Activated B cell treated with CpG ODN at 0.5 μM for 24 hours (primary cell): ENCODE results near the gene PIP4K2C. TPM values are rescaled to one million over a fixed set of nuclear protein-coding genes. Genes with fewer than 3 reads are reported as not detected.
"Not testable (repeated sequence)": the region's sequence is repeated elsewhere in the genome, so short reads cannot be mapped to it uniquely, and the experiment has no call there.

Source experiments
- ATAC-seq: fragments of 200-7000 bp; cut with Tn5 transposase; one replicate; pipeline ENCODE4 v1.10.0; 2021; ENCODE audit warnings: low read depth, mild to moderate bottlenecking, moderate library complexity
- CTCF ChIA-PET: fragments of 350-600 bp; sonication (Branson Sonifier 250); formaldehyde crosslinking; loops from one replicate; lab custom pipeline; 2021; ENCODE audit warnings: antibody characterized with exemption; lab: Charles Lee
- POLR2A ChIA-PET: fragments of 350-600 bp; sonication (Branson Sonifier 250); formaldehyde crosslinking; loops from one replicate; lab custom pipeline; 2021; ENCODE audit warnings: antibody characterized with exemption; lab: Charles Lee
- DNase-seq: peaks from one replicate; pipeline ENCODE4 v3.0.0; 2022
- H3K27ac Mint-ChIP-seq: one replicate; pipeline ENCODE4 v1.8.0; 2020; ENCODE audit warnings: mixed read lengths
- H3K27me3 Mint-ChIP-seq: one replicate; pipeline ENCODE4 v1.8.0; 2021; ENCODE audit warnings: mixed read lengths
- H3K36me3 Mint-ChIP-seq: one replicate; pipeline ENCODE4 v1.8.0; 2021; ENCODE audit warnings: low read depth, mixed read lengths
- H3K4me1 Mint-ChIP-seq: one replicate; pipeline ENCODE4 v1.8.0; 2021; ENCODE audit warnings: mixed read lengths
- H3K4me3 Mint-ChIP-seq: one replicate; pipeline ENCODE4 v1.8.0; 2020; ENCODE audit warnings: mild to moderate bottlenecking, mixed read lengths
- H3K9me3 Mint-ChIP-seq: one replicate; pipeline ENCODE4 v1.8.0; 2020; ENCODE audit warnings: mixed read lengths
- CTCF ChIP-seq: fragments of 200-600 bp; IDR thresholded peaks from one replicate; pipeline ENCODE4 v1.8.0; 2022; ENCODE audit warnings: antibody characterized with exemption, mild to moderate bottlenecking
- intact Hi-C: fragments of 100-400 bp; cut with micrococcal nuclease; formaldehyde crosslinking; loops from one replicate; pipeline ENCODE4 v1.15.1; 2024
- total RNA-seq: library from RNA; stranded (reverse); gene quantifications from 2 replicates; pipeline ENCODE4 v1.2.3, GENCODE V29; 2022

The PIP4K2C gene
- total RNA-seq, 1 donor from 2014 or later, result 16.5 TPM

- Mint-ChIP-seq H3K27me3 (peaks cover 56% of the 10 kb centered on the region), H3K4me1 (peaks cover 17% of the 10 kb centered on the region), H3K27ac (no peak overlapping the region), H3K4me3 (no peak overlapping the region), H3K36me3 (no peaks in the 10 kb centered on the region), H3K9me3 (no peaks in the 10 kb centered on the region)
- ATAC-seq (no peak), DNase-seq (no peak)
- intact Hi-C loops, result loop anchor here (5.0 kb wide), 1 partner anchor 61 kb away; the partner anchor contains the start of gene OS9
- TF ChIP-seq CTCF, result no peak
- ChIA-PET POLR2A (no interaction called here), CTCF (interaction anchor here (3.4 kb wide), 1 partner anchor 48 kb away, joined by 28 read pairs; no protein-coding TSS in a partner anchor)
Measured at GRCh38 chr12:57630891-57631433, 40.0 kb downstream of the PIP4K2C start.

- Mint-ChIP-seq H3K36me3 (no peaks in the 10 kb centered on the region), H3K4me3 (peak overlapping the region; percentile 11), H3K27me3 (peaks cover 49% of the 10 kb centered on the region), H3K27ac (no peak overlapping the region), H3K9me3 (no peaks in the 10 kb centered on the region), H3K4me1 (peaks cover 17% of the 10 kb centered on the region)
- ATAC-seq, result no peak
- CTCF ChIA-PET, result interaction anchor here (3.4 kb wide), 1 partner anchor 48 kb away, joined by 28 read pairs; no protein-coding TSS in a partner anchor
- TF ChIP-seq CTCF, result no peak
- intact Hi-C loops, result loop anchor here (1.0 to 5.0 kb wide), 4 partner anchors 10 to 111 kb away; partner anchors contain the start of gene OS9
- POLR2A ChIA-PET, result no interaction called here
- DNase-seq, result no peak
Measured at GRCh38 chr12:57631566-57632072, 40.6 kb downstream of the PIP4K2C start.

- TF ChIP-seq CTCF, result no peak
- H3K36me3 Mint-ChIP-seq, result no peaks in the 10 kb centered on the region
- intact Hi-C loops, result loop anchor here (1.0 to 5.0 kb wide), 4 partner anchors 11 to 110 kb away; partner anchors contain the start of gene OS9
- POLR2A ChIA-PET, result interaction anchor here (0.7 kb wide), 1 partner anchor 11 kb away, joined by 6 read pairs; no protein-coding TSS in a partner anchor
- H3K27me3 Mint-ChIP-seq, result peaks cover 45% of the 10 kb centered on the region
- no peaks in the 10 kb centered on the region for H3K9me3 Mint-ChIP-seq
- H3K27ac Mint-ChIP-seq, result no peak overlapping the region
- peak; percentile 25 for ATAC-seq
- H3K4me1 Mint-ChIP-seq, result peaks cover 14% of the 10 kb centered on the region
- CTCF ChIA-PET, result interaction anchor here (0.9 to 3.4 kb wide), 5 partner anchors 10 to 174 kb away, joined by 3 to 28 read pairs (median 5); no protein-coding TSS in a partner anchor
- H3K4me3 Mint-ChIP-seq, result peak overlapping the region; percentile 73
- peak; percentile 26 for DNase-seq
Measured at GRCh38 chr12:57632073-57632957, 41.3 kb downstream of the PIP4K2C start.

GRCh38 chr12:57632958-57633840, 42.2 kb downstream of the PIP4K2C start, which contains the start of gene B4GALNT1:
TSS of gene B4GALNT1 (minus strand) at chr12:57633201. CDS start at chr12:57632132, 1,069 bp downstream.
- peak; percentile 94 for ATAC-seq
- Mint-ChIP-seq H3K4me1 (peaks cover 9% of the 10 kb centered on the region), H3K9me3 (no peaks in the 10 kb centered on the region), H3K27ac (no peak within 1 kb of the TSS), H3K36me3 (no peaks in the 10 kb centered on the region), H3K27me3 (peaks cover 45% of the 10 kb centered on the region), H3K4me3 (peak within 1 kb of the TSS; percentile 73)
- intact Hi-C loops, result loop anchor here (1.0 to 5.0 kb wide), 6 partner anchors 12 to 174 kb away; partner anchors contain the start of genes GLI1 and OS9
- POLR2A ChIA-PET, result interaction anchor here (0.7 kb wide), 1 partner anchor 12 kb away, joined by 6 read pairs; no protein-coding TSS in a partner anchor
- CTCF ChIA-PET, result interaction anchor here (0.9 to 3.4 kb wide), 5 partner anchors 10 to 174 kb away, joined by 3 to 28 read pairs (median 5); no protein-coding TSS in a partner anchor
- peak; percentile 27 for TF ChIP-seq CTCF
- peak; percentile 75 for DNase-seq

GRCh38 chr12:57636731-57637130, 45.7 kb downstream of the PIP4K2C start:
- ATAC-seq, H3K36me3 Mint-ChIP-seq, intact Hi-C loops, H3K27ac Mint-ChIP-seq, DNase-seq, H3K9me3 Mint-ChIP-seq, H3K4me1 Mint-ChIP-seq, H3K4me3 Mint-ChIP-seq: not testable (repeated sequence)
- ChIA-PET POLR2A (interaction anchor here (0.6 kb wide), 1 partner anchor 206 kb away, joined by 3 read pairs; the partner anchor contains the start of gene R3HDM2), CTCF (interaction anchor here (1.0 to 3.6 kb wide), 3 partner anchors 9 to 54 kb away, joined by 3 to 27 read pairs (median 3); no protein-coding TSS in a partner anchor)
- H3K27me3 Mint-ChIP-seq, result peaks cover 29% of the 10 kb centered on the region
